H1 (cell line): ENCODE measurements around the gene DEFB129. TPM values are rescaled to one million over a fixed set of nuclear protein-coding genes. Genes with fewer than 3 reads are reported as not detected.

Experiments
- CTCF ChIP-seq, 3 experiments: IDR thresholded peaks; 1 replicate in 2 of 3; 2 replicates in 1 of 3; pipeline versions ENCODE4 v1.5.1 to v1.6.1; 2011; ENCODE audit warnings: low read length in 3 of 3, mild to moderate bottlenecking in 3 of 3, inconsistent platforms in 2 of 3, low read depth in 1 of 3, moderate library complexity in 1 of 3; ENCODE audit not compliant: insufficient read depth in 1 of 3; ENCODE audit errors: control extremely low read depth in 1 of 3
- polyA plus RNA-seq, 7 experiments: library from polyadenylated mRNA; depleted of rRNA in 3 of 7; stranded (reverse) in 5 of 7; unstranded in 2 of 7; fragments of >200 nt in 5 of 7; fragments of 200-250 nt in 2 of 7; gene quantifications; 1 replicate in 5 of 7; 2 replicates in 1 of 7; 4 replicates in 1 of 7; pipeline versions ENCODE4 v1.2.1 to v1.2.3, GENCODE V29; 2011 to 2013; ENCODE audit warnings: missing spikeins in 2 of 7, mixed read lengths in 2 of 7
- total RNA-seq: library from RNA; stranded (reverse); fragmentation: NEBNext Ultra II Directional; extraction: Animal tissue kit (Norgen Biotek cat#: 25700); gene quantifications from 2 replicates; pipeline ENCODE4 v1.2.1, GENCODE V29; 2021

Gene DEFB129
- total and polyA plus RNA-seq, 2 of the 8 experiments (the other 6 are each of a cell fraction or from before 2014, with no cell fraction given), result not detected

- peak in 2 of 3 experiments; percentile 55 to 57; a peak in 3 of 4 replicates for TF ChIP-seq CTCF (IDR thresholded peaks at IDR 0.05; ENCODE audit: control extremely low read depth in 1 of 3, insufficient read depth in 1 of 3, low read depth in 1 of 3, low read length in 3 of 3)
These were observed 7.6 kb upstream of the DEFB129 start (continued) for GRCh38 chr20:219290-220115.
